ENCODE measurements around the gene NEB.

- no peak for TF ChIP-seq ZNF10 (CRISPR knock-in tag; IDR thresholded peaks at IDR 0.05; ENCODE audit: borderline replicate concordance, low read depth)
- no peak for TF ChIP-seq SIN3A (IDR thresholded peaks at IDR 0.05; ENCODE audit: borderline replicate concordance, low read depth, low read length)
- no peak for TF ChIP-seq AFF4 (CRISPR knock-in tag; IDR thresholded peaks at IDR 0.05)
- no peak for TF ChIP-seq ZNF3 (CRISPR knock-in tag; IDR thresholded peaks at IDR 0.05)
- TF ChIP-seq SATB2 (CRISPR knock-in tag; IDR thresholded peaks at IDR 0.05): no peak
- TF ChIP-seq POLR2AphosphoS5 (IDR thresholded peaks at IDR 0.05; ENCODE audit: low read depth, low read length): no peak
- TF ChIP-seq ZNF121 (CRISPR knock-in tag; IDR thresholded peaks at IDR 0.05): no peak
- TF ChIP-seq ZBTB2 (CRISPR knock-in tag; IDR thresholded peaks at IDR 0.05; ENCODE audit: low read depth): no peak
- no peak for TF ChIP-seq ZNF34 (CRISPR knock-in tag; IDR thresholded peaks at IDR 0.05; ENCODE audit: borderline replicate concordance)
Measured at GRCh38 chr2:151758744-151759143, 24.5 kb upstream of the NEB start.
